NCI-H1105 (cell line): Measurements from ENCODE around the gene UBAC2.
"Not testable (repeated sequence)": the region's sequence is repeated elsewhere in the genome, so short reads cannot be mapped to it uniquely, and the experiment has no call there.

Experiments used
- DNase-seq: peaks from one replicate; lab custom pipeline; 2025; lab: John Stamatoyannopoulos, UW

The UBAC2 gene

GRCh38 chr13:99214731-99215130 lies 14.1 kb downstream of the UBAC2 start:
- DNase-seq, result no peak

GRCh38 chr13:99215184-99215830 lies 14.7 kb downstream of the UBAC2 start:
- no peak for DNase-seq

GRCh38 chr13:99217461-99218110 lies 16.9 kb downstream of the UBAC2 start:
- no peak for DNase-seq

- no peak for DNase-seq
Measured at GRCh38 chr13:99218126-99218525, 17.5 kb downstream of the UBAC2 start.

GRCh38 chr13:99218545-99218944 lies 17.9 kb downstream of the UBAC2 start:
- no peak for DNase-seq

- DNase-seq, result no peak
Measured at GRCh38 chr13:99218969-99219368, 18.3 kb downstream of the UBAC2 start.

GRCh38 chr13:99220199-99220935 lies 19.7 kb downstream of the UBAC2 start:
- no peak for DNase-seq

- no peak for DNase-seq
Measured at GRCh38 chr13:99221567-99222239, 21.0 kb downstream of the UBAC2 start.

- DNase-seq, result no peak
Measured at GRCh38 chr13:99223587-99223986, 22.9 kb downstream of the UBAC2 start.

GRCh38 chr13:99224021-99224420 lies 23.4 kb downstream of the UBAC2 start:
- no peak for DNase-seq

- DNase-seq, result no peak
Measured at GRCh38 chr13:99225078-99225477, 24.4 kb downstream of the UBAC2 start.

GRCh38 chr13:99226513-99226912 lies 25.9 kb downstream of the UBAC2 start:
- DNase-seq, result no peak

GRCh38 chr13:99227331-99227900 lies 26.8 kb downstream of the UBAC2 start:
- DNase-seq, result no peak

GRCh38 chr13:99227909-99228688 lies 27.4 kb downstream of the UBAC2 start:
- DNase-seq, result no peak

GRCh38 chr13:99228737-99229691 lies 28.4 kb downstream of the UBAC2 start:
- DNase-seq, result no peak

GRCh38 chr13:99230588-99230987 lies 29.9 kb downstream of the UBAC2 start:
- not testable (repeated sequence) for DNase-seq

GRCh38 chr13:99230991-99231390 lies 30.3 kb downstream of the UBAC2 start:
- DNase-seq, result no peak

GRCh38 chr13:99231721-99232120 lies 31.1 kb downstream of the UBAC2 start:
- DNase-seq, result no peak

GRCh38 chr13:99237981-99238662 lies 37.5 kb downstream of the UBAC2 start:
- DNase-seq, result no peak

GRCh38 chr13:99246100-99246499 lies 45.4 kb downstream of the UBAC2 start:
- DNase-seq, result no peak
